GM19324 (cell line): ENCODE measurements around the gene EMX1.
"Not testable (repeated sequence)": the region's sequence is repeated elsewhere in the genome, so short reads cannot be mapped to it uniquely, and the experiment has no call there.

Experiments
- ATAC-seq: cut with Tn5 transposase; IDR thresholded peaks from one replicate; pipeline ENCODE4 v1.9.1; 2021; ENCODE audit warnings: mild to moderate bottlenecking, moderate library complexity; ENCODE audit not compliant: unreplicated experiment, low FRiP score

The EMX1 gene

DNA sequence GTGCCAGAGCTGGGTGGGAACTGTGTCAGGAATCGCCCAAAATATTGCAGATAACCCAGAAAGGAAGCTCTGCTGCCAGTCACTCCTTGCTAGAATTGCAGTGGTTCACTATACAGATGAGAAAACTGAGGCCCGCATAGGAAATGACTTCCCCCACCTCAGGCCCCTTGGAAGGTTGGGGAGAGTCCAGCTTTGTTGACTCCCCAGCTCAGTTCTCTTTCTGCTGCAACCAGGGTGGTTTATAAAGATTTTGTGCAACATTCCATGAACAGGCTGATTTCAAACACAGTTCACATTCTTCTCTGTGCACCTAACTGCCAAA is 18.8 kb upstream of the EMX1 start:
- no peak for ATAC-seq

DNA sequence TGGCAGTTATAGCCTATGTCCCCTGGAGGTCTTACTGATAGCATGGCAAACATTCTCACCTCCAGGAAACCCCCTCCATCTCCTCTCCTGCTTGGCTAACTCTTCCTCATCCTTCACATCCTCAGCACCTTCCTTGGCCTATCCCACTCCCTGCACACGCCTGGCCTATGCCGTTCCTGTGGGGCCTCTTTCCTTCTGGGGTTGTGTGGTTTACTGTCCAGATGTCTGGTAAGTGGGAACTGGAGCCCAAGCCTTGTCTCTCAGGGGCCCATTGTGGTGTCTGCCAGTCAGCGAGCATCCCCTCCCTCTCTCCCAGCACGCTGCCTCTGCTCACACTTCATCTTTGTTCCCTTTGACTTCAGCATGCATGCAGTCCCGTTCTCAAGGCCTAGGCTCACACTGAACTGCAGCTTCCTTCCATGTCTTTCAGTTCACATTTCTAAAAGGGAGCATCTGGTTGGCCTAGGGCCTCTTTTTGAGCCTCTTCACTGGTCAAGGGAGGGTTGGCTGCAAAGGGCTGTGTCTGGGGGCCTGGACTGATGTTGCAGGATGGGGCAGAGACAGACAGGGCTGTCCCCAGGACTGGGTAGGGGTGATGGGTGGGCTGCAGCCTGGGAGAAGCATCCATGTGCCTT is 17.0 kb upstream of the EMX1 start:
- ATAC-seq = no peak

DNA sequence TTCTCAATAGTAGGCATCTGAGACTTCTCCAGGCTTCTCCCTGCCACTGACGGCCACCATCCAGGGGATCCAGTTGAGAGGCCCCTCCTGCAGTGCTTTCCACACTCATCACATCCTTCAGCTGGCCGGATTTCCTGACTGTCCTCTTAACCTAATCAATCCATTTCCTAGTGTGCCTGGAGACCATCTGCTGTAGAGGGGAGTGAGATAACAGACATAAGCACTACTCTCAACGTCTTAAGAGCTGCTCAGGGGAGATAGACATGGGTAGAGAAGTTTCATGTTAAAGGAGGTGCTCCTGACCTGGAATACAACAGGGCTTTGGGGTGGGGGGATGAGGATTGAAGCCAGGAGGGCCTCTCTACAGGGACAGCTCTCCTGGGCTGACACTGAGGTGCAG is 15.9 kb upstream of the EMX1 start:
- no peak for ATAC-seq

DNA sequence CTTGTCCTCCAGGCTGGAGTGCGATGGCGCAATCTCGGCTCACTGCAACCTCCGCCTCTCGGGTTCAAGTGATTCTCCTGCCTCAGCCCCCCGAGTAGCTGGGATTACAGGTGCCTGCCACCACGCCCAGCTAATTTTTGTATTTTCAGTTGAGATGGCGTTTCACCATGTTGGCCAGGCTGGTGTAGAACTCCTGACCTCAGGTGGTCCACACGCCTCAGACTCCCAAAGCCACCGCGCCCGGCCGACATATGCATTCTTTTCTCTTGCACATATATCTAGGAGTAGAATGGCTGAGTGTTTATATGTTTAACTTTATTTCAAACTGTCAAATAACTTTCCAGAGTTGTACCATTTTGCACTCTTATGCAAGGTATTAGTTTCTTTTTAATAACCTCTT is 9.9 kb upstream of the EMX1 start:
- not testable (repeated sequence) for ATAC-seq

DNA sequence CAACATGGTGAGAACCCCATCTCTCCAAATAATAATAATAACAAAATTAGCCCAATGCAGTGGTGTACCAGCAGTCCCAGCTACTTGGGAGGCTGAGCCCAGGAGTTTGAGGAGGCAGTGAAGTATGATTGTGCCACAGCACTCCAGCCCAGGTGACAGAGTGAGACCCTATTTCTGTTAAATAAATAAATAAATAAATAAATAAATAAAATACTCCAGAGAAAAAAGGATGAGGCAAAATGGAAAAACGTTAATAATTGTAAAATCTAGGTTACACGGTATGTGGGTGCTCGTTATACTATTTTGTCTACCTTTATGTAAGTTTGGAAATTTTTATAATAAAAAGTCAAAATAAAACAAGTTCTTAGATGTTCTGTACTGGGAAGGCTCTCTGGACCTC is 8.6 kb upstream of the EMX1 start:
- no peak for ATAC-seq

DNA sequence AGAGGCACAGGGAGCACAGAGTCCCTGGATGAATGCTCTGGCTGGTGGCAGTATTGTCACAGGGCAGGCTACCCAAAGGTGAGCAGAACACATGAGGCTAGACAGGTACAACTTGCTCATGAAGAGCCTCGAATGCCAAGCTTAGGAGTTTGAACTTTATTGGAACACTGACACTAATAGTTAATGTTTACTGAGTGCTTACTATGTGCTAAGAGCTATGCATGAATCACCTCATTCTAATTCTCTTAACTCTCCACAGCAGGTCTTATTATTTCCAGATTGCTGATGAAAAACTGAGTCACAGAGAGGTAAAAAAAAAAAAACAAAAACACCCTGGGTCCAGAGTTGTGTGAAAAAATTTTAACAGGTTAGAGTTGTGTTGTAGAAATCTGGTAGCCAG is 6.1 kb upstream of the EMX1 start:
- ATAC-seq = no peak

DNA sequence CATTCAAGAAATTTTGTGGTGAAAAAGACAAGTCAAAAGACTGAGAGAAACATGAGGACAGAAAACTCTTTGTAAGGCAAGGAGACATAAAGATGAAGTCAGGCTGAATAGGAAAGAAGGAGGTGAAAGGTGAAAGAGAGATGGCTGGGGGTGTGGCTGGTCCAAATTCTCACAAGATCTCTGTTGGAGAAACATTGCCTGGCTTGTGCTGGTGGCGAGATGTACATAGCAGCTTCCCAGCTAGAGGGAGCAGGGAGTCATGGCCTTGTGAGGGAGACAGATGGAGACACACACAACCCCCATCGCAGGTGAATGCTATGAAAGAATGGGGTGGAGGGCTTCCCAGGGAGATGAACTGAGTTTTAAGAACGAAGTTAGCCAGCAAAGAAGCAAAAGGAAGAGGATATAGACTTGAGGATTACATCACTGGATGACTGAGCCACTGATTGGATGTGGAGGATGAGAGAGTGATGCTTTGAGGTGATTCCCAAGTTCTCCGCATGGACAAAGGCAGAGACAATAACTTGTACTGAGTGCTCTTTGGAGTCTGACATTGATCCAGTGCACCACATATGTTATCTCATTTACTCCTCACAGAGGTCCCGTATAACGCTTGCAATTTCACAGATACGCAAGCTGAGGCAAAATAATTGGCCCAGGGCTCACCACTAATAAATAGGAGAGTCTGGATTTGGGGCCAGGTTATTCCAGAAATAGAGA is 3.7 kb upstream of the EMX1 start:
- no peak for ATAC-seq

DNA sequence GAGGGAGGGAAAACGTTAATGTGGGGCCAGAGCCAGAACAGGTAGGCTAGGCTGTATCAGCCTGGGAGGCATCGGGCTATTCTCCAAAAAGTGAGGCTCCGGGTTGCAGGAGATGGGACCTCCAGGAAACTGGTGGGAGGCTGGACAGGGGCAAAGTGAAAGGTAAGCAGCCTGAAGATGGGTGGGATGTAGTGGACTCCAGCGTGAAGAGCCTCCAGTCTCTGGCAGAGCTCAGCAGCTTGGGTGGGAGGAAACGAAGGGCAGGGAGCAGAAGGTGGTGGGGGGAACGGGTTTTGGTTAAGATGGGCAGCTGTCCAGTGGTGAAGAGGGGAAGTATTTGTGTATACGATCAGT is 3.1 kb upstream of the EMX1 start:
- ATAC-seq = no peak

DNA sequence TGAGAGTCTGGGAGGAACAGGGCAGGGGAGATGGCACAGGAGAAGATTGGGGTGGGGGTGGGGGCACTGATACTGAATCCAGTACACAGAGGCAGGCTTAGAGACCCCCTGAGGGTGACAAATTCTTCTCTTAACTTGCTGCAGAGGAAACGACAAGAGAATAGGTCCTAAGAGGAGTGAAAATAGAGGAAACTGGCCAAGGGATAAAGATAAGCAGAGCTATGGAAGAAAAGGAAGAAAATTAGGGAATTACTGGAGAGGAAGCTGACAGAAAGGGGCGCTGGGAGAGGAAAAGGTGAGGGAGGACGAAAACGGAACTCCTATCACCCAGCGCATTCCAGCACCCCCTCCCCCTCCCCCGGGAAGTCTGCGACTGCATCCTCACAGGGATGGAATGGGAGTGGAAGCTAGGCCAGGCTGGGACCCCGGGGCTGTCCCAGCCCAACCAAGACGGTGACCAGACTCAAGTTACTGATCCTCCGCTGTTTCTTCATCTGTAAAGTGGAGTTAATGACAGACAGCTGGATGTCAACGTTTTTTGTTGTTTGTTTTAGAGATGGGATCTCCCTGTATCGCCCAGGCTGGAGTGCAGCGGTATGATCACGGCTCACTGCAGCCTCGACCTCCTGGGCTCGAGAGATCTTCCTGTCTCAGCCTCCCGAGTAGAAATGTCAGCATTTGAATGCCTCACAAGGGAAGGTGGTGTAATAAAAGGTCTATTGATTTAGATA is 2.6 kb upstream of the EMX1 start:
- no peak for ATAC-seq

DNA sequence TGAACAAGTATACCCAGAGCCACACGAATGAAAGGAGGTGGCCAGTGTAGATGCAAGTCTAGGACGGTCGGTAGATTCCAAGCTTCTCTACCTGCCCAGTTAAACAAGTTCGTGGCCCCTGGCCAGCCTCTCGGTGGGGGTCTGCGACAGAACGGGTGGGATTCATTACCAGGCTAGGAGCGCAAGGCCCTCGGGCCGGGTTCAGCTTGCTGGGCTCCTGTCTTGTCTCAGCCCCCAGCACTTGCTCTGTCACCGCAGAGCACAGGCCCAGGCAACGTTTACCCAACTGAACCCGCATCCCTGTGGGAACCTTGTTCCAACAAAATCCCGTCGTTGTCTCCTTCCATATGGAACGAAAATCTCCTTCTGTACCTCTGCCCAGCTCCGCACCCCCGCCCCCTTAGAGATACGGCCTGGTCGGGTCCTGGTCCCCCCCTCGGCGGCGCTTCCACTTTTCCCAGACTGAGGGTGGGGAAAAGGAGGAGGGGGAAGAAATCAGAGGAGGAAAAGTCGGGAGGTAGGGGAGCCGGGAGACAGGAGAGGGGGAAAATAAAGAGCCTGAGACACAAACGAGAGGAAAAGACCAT is 1.9 kb upstream of the EMX1 start:
- ATAC-seq = no peak

DNA sequence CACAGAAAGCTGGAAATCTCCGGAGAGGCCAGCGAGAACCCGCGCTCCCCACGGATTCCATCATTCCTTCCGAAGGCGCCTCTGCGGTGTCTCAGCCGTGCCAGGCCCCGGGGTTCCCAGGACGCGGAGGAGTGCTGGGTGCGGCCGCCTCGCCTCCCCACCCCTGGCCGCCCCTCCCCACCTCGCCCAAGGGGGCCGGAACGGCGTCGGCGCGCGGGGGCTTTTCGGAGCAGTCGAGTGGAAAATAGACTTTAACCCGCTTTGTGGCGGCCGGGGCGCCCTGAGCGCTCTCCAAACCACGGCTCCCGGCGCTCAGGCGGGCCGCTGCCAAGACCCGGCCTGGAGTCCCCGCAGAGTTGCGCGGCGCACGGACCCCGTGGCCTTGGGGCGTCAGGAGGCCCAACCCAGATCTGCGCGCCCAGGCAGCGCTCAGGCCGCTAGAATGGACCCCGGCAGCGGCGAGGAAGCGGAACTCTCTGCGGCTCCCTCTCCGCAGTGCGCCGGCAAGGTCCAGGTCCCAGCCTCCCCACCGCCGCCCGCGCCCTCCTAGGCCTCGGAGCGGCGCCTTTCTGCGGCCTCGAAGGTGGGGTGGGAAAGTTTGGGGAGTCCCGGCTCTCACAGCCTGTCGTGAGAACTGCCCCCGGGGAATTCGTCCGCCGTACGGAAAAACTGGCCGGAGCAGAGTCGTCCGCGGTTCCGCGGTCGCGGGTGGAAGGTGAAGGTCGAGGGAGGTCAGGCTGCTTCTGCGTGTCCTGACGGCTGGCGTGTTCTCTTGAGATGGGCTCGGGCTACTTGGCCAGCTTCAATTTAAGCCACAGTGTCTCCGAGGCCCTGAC is 1.2 kb upstream of the EMX1 start:
- ATAC-seq = peak; percentile 73

DNA sequence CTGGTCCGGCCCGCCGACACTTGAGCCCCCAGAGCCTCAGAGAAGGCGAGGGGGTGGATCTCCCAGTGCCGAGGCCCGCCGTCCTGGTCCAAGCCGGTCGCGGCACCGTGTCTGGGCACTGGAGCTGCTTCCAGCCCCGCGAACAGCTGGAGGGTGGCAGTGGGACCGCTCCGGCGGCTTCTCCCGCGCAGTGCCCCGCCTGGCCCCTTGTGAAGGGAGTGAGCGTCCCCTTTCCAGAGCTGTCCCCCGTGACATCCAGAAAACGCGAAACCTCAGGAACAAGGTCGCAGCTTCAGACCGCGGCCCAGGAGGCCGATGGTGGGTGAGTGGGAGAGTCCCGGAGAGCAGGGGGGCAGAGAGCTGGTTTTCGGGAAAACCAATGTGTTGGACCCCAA is 579 bp upstream of the EMX1 start:
- ATAC-seq = no peak

DNA sequence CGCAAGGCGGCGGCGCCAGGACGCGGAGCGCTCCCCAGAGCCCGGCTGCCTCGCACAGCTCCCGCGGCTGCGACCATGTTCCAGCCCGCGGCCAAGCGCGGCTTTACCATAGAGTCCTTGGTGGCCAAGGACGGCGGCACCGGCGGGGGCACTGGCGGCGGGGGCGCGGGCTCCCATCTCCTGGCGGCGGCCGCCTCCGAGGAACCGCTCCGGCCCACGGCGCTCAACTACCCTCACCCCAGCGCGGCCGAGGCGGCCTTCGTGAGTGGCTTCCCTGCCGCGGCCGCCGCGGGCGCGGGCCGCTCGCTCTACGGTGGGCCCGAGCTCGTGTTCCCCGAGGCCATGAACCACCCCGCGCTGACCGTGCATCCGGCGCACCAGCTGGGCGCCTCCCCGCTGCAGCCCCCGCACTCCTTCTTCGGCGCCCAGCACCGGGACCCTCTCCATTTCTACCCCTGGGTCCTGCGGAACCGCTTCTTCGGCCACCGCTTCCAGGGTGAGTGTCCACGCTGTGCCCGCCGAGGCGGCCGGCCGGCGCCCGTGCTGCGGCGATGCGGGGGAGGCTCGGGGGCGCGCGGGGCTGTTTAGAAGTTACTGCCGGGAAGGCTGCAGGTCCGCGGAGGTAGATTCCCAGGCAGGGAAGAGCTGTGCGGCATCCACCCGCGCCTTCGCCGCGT is 696 bp downstream of the EMX1 start:
- ATAC-seq = no peak

DNA sequence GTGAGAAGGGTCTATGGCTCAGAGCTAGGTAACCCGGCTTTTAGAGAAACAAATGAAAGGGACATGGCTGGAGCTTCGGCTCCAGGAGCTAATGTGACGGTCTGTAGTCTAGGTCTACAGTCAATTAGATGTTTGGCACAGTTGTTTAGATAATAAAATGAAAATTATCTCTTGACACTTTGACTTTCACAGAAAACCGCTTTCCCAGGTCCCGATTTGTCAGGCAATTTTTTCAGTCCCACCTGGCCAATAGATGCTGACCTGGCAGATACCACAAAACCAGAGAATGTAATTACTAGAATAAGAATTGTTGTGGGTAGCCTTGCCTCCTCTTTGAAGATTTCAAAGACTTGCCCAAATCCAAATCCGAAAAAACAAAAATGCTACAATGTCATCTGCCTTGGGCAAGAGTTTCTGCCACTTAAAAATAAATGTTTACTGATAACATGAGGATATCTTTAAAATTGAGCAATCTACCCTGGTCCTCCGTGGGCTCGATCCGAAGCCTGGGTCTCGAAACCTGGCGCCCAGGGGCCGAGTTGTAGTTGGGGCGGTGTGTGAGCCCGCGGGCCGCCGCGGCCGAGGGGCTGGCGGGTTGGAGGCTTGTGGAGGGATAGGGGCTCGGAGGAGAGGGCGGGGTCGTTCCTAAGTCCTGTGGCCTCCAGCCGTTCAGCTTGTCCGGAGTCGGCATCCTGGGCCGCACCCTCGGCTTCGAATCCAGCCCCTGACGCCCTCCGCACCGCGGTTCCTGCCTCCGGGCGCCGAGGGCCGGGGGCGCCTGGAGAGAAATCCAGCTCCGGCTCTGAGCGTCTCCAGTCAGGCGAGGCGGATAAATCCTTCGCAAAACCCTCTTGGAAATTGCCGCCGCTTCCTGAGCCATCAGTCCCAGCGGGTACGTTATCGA is 2.3 kb downstream of the EMX1 start:
- ATAC-seq = no peak

DNA sequence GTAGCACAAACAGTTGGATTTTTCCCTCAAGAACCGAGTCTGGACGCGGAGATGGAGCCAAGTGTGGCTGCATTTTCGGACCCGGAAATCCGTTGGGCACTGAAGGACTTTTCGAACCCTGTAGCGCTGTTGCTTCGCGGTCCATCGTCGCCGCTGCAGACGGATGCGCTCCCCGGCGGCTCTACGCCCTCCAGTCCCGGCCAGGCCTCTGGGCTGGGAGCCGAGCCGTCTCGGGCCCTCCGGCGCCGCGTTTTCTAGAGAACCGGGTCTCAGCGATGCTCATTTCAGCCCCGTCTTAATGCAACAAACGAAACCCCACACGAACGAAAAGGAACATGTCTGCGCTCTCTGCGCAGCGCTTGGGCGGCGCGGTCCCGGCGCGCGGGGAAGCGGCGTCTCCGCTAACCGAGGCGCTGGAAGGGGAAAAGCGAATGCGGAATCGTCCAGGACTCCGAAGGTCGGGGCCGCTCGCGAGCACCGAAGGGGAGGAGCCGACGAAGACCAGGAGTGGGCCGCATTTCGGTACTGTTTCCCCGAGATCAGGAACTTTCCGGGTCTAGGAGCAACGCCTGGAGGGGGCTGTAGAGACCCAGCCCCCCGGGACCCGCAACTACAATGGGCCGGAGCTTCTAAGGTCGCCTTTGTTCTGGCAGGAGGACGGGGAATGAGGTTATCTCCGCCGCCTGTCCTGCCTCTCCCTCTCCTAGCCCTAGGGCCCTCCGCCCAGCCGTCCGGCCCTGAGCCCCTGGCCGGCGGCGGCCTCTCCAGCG is 3.2 kb downstream of the EMX1 start:
- ATAC-seq = no peak

DNA sequence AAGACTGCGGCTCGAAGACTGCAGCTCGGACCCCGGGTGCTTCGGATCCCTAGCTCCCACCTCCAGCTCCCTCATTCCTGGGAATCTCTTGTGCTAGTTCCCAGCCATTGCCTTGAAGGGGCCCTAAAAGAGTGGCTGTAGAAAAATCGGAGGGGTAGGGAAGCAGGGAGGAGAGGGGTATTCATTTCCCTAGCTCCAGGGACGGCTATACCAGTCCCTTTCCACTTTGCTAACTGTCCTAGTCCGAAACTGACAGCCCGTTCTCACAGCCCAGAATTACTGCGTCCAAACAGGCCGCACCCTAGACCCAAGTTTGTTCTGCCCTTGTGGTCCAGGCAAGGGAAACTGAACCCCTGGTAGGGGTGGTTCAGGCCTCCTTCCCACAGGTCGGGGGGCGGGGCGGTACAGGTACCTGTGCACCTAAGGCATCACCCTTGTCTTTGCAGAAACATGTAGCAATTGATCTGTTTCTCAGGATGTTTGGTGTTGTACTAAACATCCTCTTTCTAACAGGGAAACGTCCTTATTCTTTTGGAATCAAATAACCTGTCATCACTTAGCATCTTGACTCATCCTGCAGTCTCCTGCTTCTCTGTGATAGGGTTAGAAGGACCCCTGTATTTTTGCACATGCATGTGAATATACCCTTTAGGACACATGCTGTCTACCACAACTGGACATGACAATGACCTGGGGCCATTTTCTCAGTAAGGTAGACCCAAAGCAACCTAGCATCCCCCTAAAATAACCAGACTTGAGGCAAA is 4.0 kb downstream of the EMX1 start:
- no peak for ATAC-seq

DNA sequence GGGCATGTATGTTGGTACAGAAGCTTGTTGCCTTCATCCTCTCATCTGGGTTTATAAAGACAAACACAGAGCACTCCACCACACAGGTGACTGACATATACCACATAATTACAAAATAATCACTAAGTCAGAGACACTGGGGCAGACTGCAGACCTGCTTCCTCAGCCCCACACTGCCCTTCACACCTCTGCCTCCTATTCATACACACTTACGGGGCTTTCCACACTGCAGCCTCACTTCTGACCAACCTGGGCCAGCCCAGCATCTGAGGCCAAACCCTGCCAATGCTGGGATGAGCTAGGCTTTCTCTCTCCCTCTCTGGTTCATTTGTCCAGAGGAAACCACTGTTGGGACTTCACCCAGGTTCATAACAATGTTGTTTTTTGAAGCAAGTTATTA is 4.5 kb downstream of the EMX1 start:
- no peak for ATAC-seq

DNA sequence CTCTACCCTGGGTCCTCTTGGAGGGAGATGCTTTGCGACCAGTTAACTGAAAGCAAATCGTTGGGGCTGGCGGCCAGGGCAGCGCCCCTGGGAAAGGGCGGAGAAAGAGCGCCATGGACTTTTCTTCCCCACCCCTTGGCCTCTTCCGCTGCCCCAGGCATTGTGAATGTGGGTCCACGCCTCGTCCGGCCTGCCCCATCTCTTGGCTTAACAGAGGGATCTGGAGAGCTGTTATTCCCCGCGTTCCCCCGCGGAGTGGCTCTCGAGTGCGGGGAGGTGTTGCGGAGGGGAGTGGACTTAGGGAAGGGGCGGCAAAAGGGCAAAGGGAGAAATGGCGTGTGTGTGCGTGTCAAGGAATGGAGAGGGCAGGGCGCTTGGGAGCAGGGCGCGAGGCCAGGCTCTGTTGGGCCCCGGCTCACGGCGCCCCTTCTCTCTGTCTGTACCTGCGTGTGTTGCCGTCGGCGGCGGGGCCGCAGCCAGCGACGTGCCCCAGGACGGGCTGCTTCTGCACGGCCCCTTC is 6.6 kb downstream of the EMX1 start:
- ATAC-seq = no peak
